Skeletal muscle cell (primary cell): ENCODE results near the gene DEFB131A.
"Not testable (repeated sequence)": the region's sequence is repeated elsewhere in the genome, so short reads cannot be mapped to it uniquely, and the experiment has no call there.

Experiments
- DNase-seq: peaks from one replicate; pipeline ENCODE4 v3.0.0-alpha.2; 2010; ENCODE audit warnings: low read depth
- H3K4me3 ChIP-seq: 2 replicates; pipeline ENCODE4 v1.5.1; 2011; ENCODE audit warnings: low read depth, mild to moderate bottlenecking, control low read depth, low read length, moderate library complexity

DEFB131A gene

DNA sequence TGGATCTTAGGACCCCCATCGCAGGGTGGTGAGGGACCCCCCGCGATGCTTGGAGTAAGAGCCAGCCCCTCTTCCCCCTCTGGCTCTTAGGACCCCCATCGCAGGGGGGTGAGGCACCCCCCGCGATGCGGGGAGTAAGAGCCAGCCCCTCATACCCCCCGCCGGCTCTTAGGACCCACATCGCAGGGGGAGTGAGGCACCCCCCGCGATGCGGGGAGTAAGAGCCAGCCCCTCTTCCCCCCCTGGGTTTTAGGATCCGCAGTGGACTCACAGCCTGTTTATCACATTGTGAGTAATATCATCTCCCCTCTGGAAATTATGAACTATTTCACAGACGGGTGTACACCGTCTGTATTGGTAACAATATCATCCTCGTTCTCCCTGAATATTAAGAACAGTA lies 46.8 kb downstream of the DEFB131A start:
- H3K4me3 ChIP-seq, DNase-seq: not testable (repeated sequence)

DNA sequence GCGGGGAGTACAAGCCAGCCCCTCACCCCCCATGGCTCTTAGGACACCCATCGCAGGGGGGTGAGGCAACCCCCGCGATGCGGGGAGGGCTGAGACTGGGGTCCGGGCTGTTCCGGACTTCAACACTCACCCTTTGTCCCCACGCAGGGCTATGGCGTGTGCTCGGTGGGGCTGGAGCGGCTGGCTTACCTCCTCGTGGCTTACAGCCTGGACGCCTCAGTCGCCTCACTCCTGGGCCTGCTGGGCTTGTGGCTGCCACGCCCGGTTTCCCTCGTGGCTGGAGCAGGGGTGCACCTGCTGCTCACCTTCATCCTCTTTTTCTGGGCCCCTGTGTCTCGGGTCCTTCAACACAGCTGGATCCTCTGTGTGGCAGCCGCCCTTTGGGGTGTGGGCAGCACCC lies 49.4 kb downstream of the DEFB131A start:
- not testable (repeated sequence) for H3K4me3 ChIP-seq, DNase-seq

DNA sequence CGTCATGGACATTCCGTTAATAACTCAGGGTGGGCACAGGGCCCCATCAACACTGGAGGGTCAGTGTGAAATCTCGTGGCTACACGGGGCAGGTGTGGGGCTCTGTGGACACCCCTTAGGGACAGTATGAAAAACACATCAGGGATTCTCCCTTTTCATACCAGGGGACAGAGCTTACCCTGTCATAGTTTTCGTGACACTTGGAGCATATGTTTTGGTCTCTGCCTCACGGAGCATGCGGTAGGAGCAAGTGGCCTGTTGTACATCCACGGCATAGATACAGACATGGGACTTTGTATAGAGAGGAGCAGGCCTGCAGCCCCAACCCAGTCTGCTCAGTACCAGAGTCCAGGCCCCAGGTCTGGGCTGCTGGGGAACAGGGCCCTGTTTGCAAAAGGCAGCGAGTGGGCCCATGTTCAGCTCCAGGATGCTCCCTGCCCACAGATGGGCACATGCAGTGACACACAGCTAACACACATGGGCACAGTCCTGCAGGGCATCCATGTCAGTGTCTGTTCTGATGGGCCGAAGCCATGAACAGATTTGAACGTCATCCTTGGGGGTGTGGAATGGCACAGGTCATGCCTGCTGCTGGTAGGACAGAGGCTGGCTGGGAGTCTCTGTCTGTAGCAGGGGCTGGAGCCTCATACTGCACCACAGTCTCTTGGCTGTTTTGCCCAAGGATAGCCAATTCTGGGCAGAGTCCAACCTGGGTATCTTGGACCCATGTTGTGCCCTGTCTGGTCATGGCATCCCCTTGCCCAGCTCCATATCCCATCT lies 50.2 kb downstream of the DEFB131A start:
- H3K4me3 ChIP-seq, DNase-seq: not testable (repeated sequence)

DNA sequence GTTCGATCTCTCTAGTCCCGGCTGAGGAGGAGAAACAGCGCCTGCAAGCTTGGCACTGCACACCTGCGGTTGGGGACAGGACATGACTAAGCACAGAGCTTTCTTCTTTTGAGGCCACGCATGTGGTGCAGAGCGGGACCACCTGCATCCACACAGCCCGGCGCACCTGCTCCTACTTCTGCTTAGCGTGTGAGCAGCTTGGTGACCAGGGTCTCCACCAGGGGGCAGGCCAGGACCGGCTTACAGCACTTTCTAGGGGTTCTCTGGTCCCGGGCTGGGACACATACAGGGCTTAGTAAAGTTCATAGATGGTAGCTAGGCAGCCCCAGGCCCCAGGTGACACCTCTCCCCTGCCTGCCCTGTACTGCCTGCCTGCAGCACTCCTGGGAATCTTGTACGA lies 51.2 kb downstream of the DEFB131A start:
- not testable (repeated sequence) for DNase-seq, H3K4me3 ChIP-seq

DNA sequence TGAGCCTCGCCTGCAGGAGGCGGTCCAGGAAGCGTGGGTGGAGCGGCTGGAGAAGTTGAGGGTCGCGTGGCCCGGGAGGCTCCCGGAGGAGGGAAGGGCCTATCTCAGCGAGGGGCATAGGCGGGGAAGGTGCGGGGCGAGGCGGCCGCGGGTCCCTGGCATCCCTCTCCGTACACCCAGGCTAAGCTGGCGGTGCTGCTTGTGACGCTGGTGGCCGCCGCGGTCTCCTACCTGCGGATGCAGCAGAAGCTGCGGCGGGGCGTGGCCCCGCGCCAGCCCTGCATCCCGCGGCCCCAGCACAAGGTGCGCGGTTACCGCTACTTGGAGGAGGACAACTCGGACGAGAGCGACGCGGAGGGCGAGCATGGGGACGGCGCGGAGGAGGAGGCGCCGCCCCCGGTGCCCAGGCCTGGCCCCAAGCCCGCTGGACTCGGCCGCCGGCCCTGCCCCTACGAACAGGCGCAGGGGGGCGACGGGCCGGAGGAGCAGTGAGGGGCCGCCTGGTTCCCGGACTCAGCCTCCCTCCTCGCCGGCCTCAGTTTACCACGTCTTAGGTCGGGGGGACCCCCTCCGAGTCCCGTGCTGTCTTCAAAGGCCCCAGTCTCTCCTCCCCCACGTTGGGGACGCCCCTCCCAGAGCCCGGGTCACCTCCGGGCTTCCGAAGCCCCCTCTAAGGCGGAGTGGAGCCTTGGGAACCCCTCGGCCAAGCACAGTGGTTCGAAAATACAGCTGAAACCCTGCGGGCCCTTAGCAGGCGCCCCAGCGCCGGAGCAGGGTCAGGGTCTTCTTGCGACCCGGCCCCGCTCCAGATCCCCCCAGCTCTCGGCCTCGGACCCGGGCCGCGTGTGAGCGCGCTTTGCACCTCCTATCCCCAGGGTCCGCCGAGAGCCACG lies 53.6 kb downstream of the DEFB131A start:
- DNase-seq, H3K4me3 ChIP-seq: not testable (repeated sequence)

DNA sequence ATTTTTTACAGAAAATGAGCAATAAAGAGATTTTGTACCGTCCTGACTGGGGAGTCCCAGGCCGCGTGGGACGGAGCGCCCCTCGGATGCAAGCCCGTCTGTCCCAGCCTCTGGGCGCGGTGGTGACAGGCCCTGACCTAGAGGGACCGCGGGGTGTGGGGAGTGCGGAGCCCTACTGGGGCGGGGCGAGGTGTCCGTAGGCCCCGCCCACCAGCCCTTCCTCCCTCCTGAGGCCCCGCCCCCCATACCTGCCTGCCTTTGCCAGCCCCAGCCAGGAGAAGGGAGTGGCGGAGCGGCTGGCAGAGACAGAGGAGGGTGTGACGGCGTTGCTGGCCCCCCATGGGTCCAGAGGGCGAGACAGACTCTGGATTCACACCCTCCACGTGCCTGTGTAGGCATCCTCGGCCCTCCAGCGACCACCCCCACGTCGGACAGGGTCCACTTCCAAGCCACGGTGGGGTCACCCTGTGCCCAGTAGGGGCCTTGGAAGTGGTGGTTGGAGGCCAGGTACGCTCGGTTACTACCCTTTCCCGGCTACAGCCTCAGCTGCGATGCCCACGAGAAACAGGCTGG lies 54.3 kb downstream of the DEFB131A start:
- not testable (repeated sequence) for H3K4me3 ChIP-seq, DNase-seq

DNA sequence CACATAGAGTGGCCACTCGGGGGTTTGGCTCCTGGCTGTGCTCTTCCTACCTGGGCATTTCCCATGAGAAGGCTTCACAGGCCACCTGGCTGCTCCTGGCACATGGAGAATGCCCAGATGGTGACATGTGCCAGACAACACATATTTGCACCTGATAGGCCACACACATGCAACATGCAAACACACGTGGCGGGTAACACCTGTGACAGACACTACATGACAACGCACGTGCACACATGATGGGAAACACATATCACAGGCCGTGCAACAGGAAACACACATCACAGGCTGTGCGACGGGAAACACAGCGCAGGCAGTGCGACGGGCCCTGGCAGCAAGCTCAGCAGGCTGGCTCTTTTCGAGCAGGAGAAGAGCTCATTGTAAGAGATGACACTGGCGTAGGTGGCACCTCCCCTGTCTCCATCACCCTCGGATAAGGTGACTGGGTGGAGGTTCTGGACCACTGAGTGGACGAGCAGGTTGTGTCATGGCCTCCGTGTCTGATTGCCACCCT lies 55.8 kb downstream of the DEFB131A start:
- not testable (repeated sequence) for H3K4me3 ChIP-seq, DNase-seq
